K562 (cell line): ENCODE results near the gene OGFR. TPM values are rescaled to one million over a fixed set of nuclear protein-coding genes. Genes with fewer than 3 reads are reported as not detected.

Source experiments
- ATAC-seq: fragments of 200-7000 bp; cut with Tn5 transposase; 3 replicates; pipeline ENCODE4 v1.9.1; 2020; ENCODE audit warnings: moderate library complexity
- BruUV-seq: library from RNA; stranded (reverse); fragments of 400-500 nt; replicated peaks from 2 replicates; lab custom pipeline; 2021; lab: Mats Ljungman, UMichigan
- CTCF ChIA-PET: fragments of 300-600 bp; formaldehyde crosslinking; extraction: SDS; loops from one replicate; lab custom pipeline; 2021; ENCODE audit warnings: low intra/inter-chr PET ratio; lab: Yijun Ruan, JAX
- POLR2A ChIA-PET: fragments of 300-600, 350-650 bp; sonication (Branson Sonifier 250); formaldehyde crosslinking; extraction: SDS; loops from one replicate; lab custom pipeline; 2021; ENCODE audit warnings: antibody characterized with exemption, inconsistent platforms; lab: Yijun Ruan, JAX
- DNase-seq, 4 experiments: peaks; one replicate each; pipeline versions ENCODE4 v3.0.0 to v3.0.0-alpha.2; 2011 to 2018; ENCODE audit warnings: low spot score in 3 of 4, mixed read lengths in 3 of 4; ENCODE audit errors: extremely low read depth in 1 of 4
- FAIRE-seq: peaks from 2 replicates; lab custom pipeline; 2011; peaks lifted over from hg19 to GRCh38; lab: Jason Lieb, UNC
- H2AFZ ChIP-seq: 2 replicates; pipeline ENCODE4 v1.6.0; 2011; ENCODE audit warnings: low read depth, low read length, control low read depth, inconsistent platforms
- H3K27ac ChIP-seq: fragments of 200-600 bp; 3 replicates; pipeline ENCODE4 v1.8.0; 2011; ENCODE audit warnings: low read depth, mild to moderate bottlenecking, control low read depth, inconsistent platforms, low read length, moderate library complexity, mixed read lengths; ENCODE audit errors: extremely low read depth
- H3K27me3 ChIP-seq, 2 experiments: fragments of 300-600 bp in 1 of 2; 2 replicates in 1 of 2; 3 replicates in 1 of 2; pipeline versions ENCODE4 v1.6.0 to v1.8.0; 2011; ENCODE audit warnings: inconsistent platforms in 2 of 2, low read length in 2 of 2, mild to moderate bottlenecking in 1 of 2, mixed read lengths in 1 of 2, moderate library complexity in 1 of 2; ENCODE audit not compliant: control insufficient read depth in 2 of 2, insufficient read depth in 2 of 2
- H3K36me3 ChIP-seq: fragments of 300-600 bp; 3 replicates; pipeline ENCODE4 v1.8.0; 2011; ENCODE audit warnings: mild to moderate bottlenecking, low read length, inconsistent platforms; ENCODE audit not compliant: control insufficient read depth, insufficient read depth
- H3K4me1 ChIP-seq, 2 experiments: fragments of 200-600 bp in 1 of 2; replicated peaks in 1 of 2; 2 replicates in 1 of 2; 3 replicates in 1 of 2; pipeline versions ENCODE4 v1.5.1 to v1.8.0; 2011; ENCODE audit warnings: inconsistent platforms in 2 of 2, low read length in 2 of 2, mild to moderate bottlenecking in 1 of 2, mixed read lengths in 1 of 2, moderate library complexity in 1 of 2; ENCODE audit not compliant: control insufficient read depth in 2 of 2, insufficient read depth in 2 of 2
- H3K4me2 ChIP-seq: 2 replicates; pipeline ENCODE4 v1.6.1; 2011; ENCODE audit warnings: low read length, control low read depth, inconsistent platforms, mixed read lengths; ENCODE audit not compliant: insufficient read depth
- H3K4me3 ChIP-seq: fragments of 200-600 bp; sonication (generic), shearing (Covaris generic); 2 replicates; pipeline ENCODE4 v1.5.1; 2016; ENCODE audit warnings: control low read depth, inconsistent platforms
- H3K79me2 ChIP-seq: fragments of 200-600 bp; 3 replicates; pipeline ENCODE4 v1.8.0; 2011; ENCODE audit warnings: low read length, inconsistent platforms; ENCODE audit not compliant: control insufficient read depth, insufficient read depth
- H3K9ac ChIP-seq, 2 experiments: 2 replicates each; pipeline versions ENCODE4 v1.6.0 to v1.6.1; 2011; ENCODE audit warnings: low read depth in 2 of 2, low read length in 2 of 2, control low read depth in 1 of 2, inconsistent platforms in 1 of 2, mild to moderate bottlenecking in 1 of 2, mixed read lengths in 1 of 2; ENCODE audit not compliant: insufficient read depth in 1 of 2
- H3K9me1 ChIP-seq: one replicate; pipeline ENCODE4 v1.6.0; 2011; ENCODE audit warnings: inconsistent platforms, mild to moderate bottlenecking, low read length, moderate library complexity; ENCODE audit not compliant: control insufficient read depth, insufficient read depth
- H3K9me3 ChIP-seq: replicated peaks from 2 replicates; pipeline ENCODE4 v1.5.1; 2011; ENCODE audit warnings: low read depth, low read length, inconsistent platforms; ENCODE audit not compliant: control insufficient read depth, insufficient read depth
- H4K20me1 ChIP-seq: replicated peaks from 2 replicates; pipeline ENCODE4 v1.6.1; 2011; ENCODE audit warnings: low read length, inconsistent platforms, mixed read lengths; ENCODE audit not compliant: control insufficient read depth, insufficient read depth
- E2F8 ChIP-seq: fragments of 450-650 bp; IDR thresholded peaks from 2 replicates; pipeline ENCODE4 v1.7.1; 2018; ENCODE audit warnings: mild to moderate bottlenecking, low read depth; ENCODE audit not compliant: partially characterized antibody
- HIVEP1 ChIP-seq: fragments of 250-450 bp; sonication (Bioruptor Pico); IDR thresholded peaks from 2 replicates; pipeline ENCODE4 v1.4.0; 2020; ENCODE audit warnings: mild to moderate bottlenecking
- HNRNPL ChIP-seq: fragments of 200-400 bp; formaldehyde crosslinking; IDR thresholded peaks from 2 replicates; pipeline ENCODE4 v1.6.1; 2017; ENCODE audit warnings: low read depth, mild to moderate bottlenecking, low read length
- ID3 ChIP-seq, 2 experiments: fragments of 250-450 bp in 1 of 2; fragments of 450-650 bp in 1 of 2; sonication (Bioruptor Pico) in 1 of 2; IDR thresholded peaks; 2 replicates each; pipeline versions ENCODE4 v1.6.1 to v1.8.0; 2016 to 2021; ENCODE audit warnings: mild to moderate bottlenecking in 2 of 2, moderate library complexity in 2 of 2, missing compliant biosample characterization in 1 of 2, missing genetic modification characterization in 1 of 2
- JUND ChIP-seq, 2 experiments: IDR thresholded peaks; 2 replicates in 1 of 2; 3 replicates in 1 of 2; pipeline ENCODE4 v1.6.1; 2011; ENCODE audit warnings: borderline replicate concordance in 2 of 2, low read depth in 2 of 2, low read length in 2 of 2, improper control_type of control experiment in 1 of 2, missing biosample characterization in 1 of 2, missing genetic modification characterization in 1 of 2, missing genetic modification reagents in 1 of 2
- MYC ChIP-seq, 2 experiments: fragments of 250-450 bp in 1 of 2; sonication (Bioruptor Pico) in 1 of 2; IDR thresholded peaks; 2 replicates each; pipeline versions ENCODE4 v1.5.1 to v1.6.1; 2012 to 2021; ENCODE audit warnings: low read depth in 2 of 2, borderline replicate concordance in 1 of 2, improper control_type of control experiment in 1 of 2, low read length in 1 of 2, mild to moderate bottlenecking in 1 of 2, moderate library complexity in 1 of 2
- PHTF2 ChIP-seq: fragments of 250-450 bp; sonication (Bioruptor Pico); IDR thresholded peaks from 2 replicates; pipeline ENCODE4 v1.5.0; 2021; ENCODE audit warnings: mild to moderate bottlenecking
- TOE1 ChIP-seq, 2 experiments: fragments of 450-650 bp in 1 of 2; sonication (generic) in 1 of 2; formaldehyde crosslinking in 1 of 2; IDR thresholded peaks; 2 replicates each; pipeline versions ENCODE4 v1.7.1 to v1.8.0; 2016 to 2022; ENCODE audit warnings: borderline replicate concordance in 2 of 2, mild to moderate bottlenecking in 2 of 2, antibody characterized with exemption in 1 of 2, inconsistent platforms in 1 of 2, low read depth in 1 of 2, missing genetic modification reagents in 1 of 2, moderate library complexity in 1 of 2
- ZBTB26 ChIP-seq: fragments of 450-650 bp; formaldehyde crosslinking; IDR thresholded peaks from 2 replicates; pipeline ENCODE4 v1.4.0; 2022; ENCODE audit warnings: missing genetic modification characterization
- ZNF143 ChIP-seq: sonication (generic); formaldehyde crosslinking; IDR thresholded peaks from 2 replicates; pipeline ENCODE4 v1.9.0; 2022; ENCODE audit warnings: mild to moderate bottlenecking, missing genetic modification reagents
- ZNF232 ChIP-seq: sonication (generic); formaldehyde crosslinking; IDR thresholded peaks from 2 replicates; pipeline ENCODE4 v1.8.0; 2022; ENCODE audit warnings: mild to moderate bottlenecking, missing genetic modification reagents
- ZNF274 ChIP-seq: IDR thresholded peaks from 2 replicates; pipeline ENCODE4 v1.6.1; 2011; ENCODE audit warnings: low read depth, mild to moderate bottlenecking, low read length, moderate library complexity, borderline replicate concordance
- WGBS: fragments of 100-300 bp; shearing (Covaris generic); methylation state at CpG from one replicate; pipeline ENCODE4 v1.1.6; 2016; ENCODE audit warnings: low coverage, mixed read lengths; ENCODE audit not compliant: insufficient coverage; ENCODE audit errors: missing lambda C conversion rate; 5-methylcytosine and 5-hydroxymethylcytosine counted together
- in situ Hi-C: fragments of 300-500 bp; cut with MboI; formaldehyde crosslinking; loops from 4 replicates; pipeline ENCODE4 v1.15.0; 2018; ENCODE audit warnings: inconsistent platforms, mixed read lengths
- intact Hi-C: fragments of 100-400 bp; cut with micrococcal nuclease; formaldehyde crosslinking; loops from 2 replicates; pipeline ENCODE4 v1.14.2; 2022
- polyA plus RNA-seq, 8 experiments: library from polyadenylated mRNA; depleted of rRNA in 4 of 8; stranded (reverse) in 5 of 8; unstranded in 3 of 8; fragments of >200 nt; fragmentation: Nextera tagmentation in 2 of 8; fragmentation: Illumina TruSeq in 1 of 8; extraction: Ambion mirVana in 2 of 8; extraction: Trizol in 1 of 8; gene quantifications; 2 replicates each; pipeline versions ENCODE4 v1.2.1 to v1.2.3, GENCODE V29; 2011 to 2014; ENCODE audit warnings: inconsistent platforms in 1 of 8, missing spikeins in 1 of 8
- total RNA-seq, 7 experiments: library from RNA; depleted of rRNA in 6 of 7; stranded (reverse); fragments of >200 nt in 6 of 7; fragmentation: Illumina TruSeq in 2 of 7; extraction: Trizol in 2 of 7; gene quantifications; 2 replicates each; pipeline versions ENCODE4 v1.2.1 to v1.2.3, GENCODE V29; 2011 to 2021; ENCODE audit warnings: low replicate concordance in 1 of 7

Gene OGFR
- total and polyA plus RNA-seq, 9 of the 15 experiments (the other 6 are each of a cell fraction or from before 2014, with no cell fraction given), result 0.39 to 56.3 (median 17.5) TPM

- BruUV-seq, result no TSS peak
- DNase-seq (no peak), FAIRE-seq (no peak), ATAC-seq (no peak)
- Histone ChIP-seq H3K9me3 (no peaks in the 10 kb centered on the region), H3K27me3 (peaks cover 4 to 14% of the 10 kb centered on the region in 2 experiments; a peak in 3 of 5 replicates), H3K4me2 (no peak overlapping the region), H2AFZ (no peak overlapping the region), H3K9ac (0 out of 4 replicates have a peak overlapping the region, but pooled peaks of 1 of the 2 experiments have one; percentile 1), H4K20me1 (no peaks in the 10 kb centered on the region), H3K4me3 (no peak overlapping the region), H3K27ac (no peak overlapping the region), H3K36me3 (no peaks in the 10 kb centered on the region), H3K9me1 (no peaks in the 10 kb centered on the region), H3K79me2 (no peaks in the 10 kb centered on the region), H3K4me1 (peaks cover 0 to 35% of the 10 kb centered on the region in 2 experiments; a peak in 3 of 5 replicates)
- ChIA-PET CTCF (no interaction called here), POLR2A (interaction anchor here (0.6 to 1.9 kb wide), 3 partner anchors 18 to 98 kb away, joined by 3 to 4 read pairs (median 3); no protein-coding TSS in a partner anchor)
- in situ Hi-C loops (no loop called here), intact Hi-C loops (no loop called here)
- 25% methylated on average over 11 of the region's 13 CpGs for WGBS
- TF ChIP-seq E2F8, result no peak
- no peak for TF ChIP-seq ZNF274
- no peak for TF ChIP-seq TOE1 (IDR thresholded peaks at IDR 0.05; ENCODE audit: borderline replicate concordance)
- TF ChIP-seq TOE1 (CRISPR knock-in tag; IDR thresholded peaks at IDR 0.05; ENCODE audit: borderline replicate concordance, low read depth), result no peak
- TF ChIP-seq ZNF232 (CRISPR knock-in tag), result no peak
- no peak for TF ChIP-seq ID3 (CRISPR knock-in tag; IDR thresholded peaks at IDR 0.05)
- TF ChIP-seq ID3 (tag; IDR thresholded peaks at IDR 0.05), result no peak
- TF ChIP-seq ZNF143 (CRISPR knock-in tag), result no peak
- no peak for TF ChIP-seq JUND (IDR thresholded peaks at IDR 0.05; ENCODE audit: borderline replicate concordance, low read depth, low read length)
- no peak for TF ChIP-seq JUND (tag; IDR thresholded peaks at IDR 0.05; ENCODE audit: borderline replicate concordance, low read depth, low read length)
- TF ChIP-seq HNRNPL, result no peak
- no peak for TF ChIP-seq MYC (IDR thresholded peaks at IDR 0.05; ENCODE audit: low read depth, low read length)
- TF ChIP-seq MYC (CRISPR knock-in tag; IDR thresholded peaks at IDR 0.05; ENCODE audit: borderline replicate concordance, low read depth), result no peak
- TF ChIP-seq HIVEP1 (CRISPR knock-in tag), result no peak
- TF ChIP-seq PHTF2 (CRISPR knock-in tag), result no peak
- no peak for TF ChIP-seq ZBTB26 (CRISPR knock-in tag)
These were observed 18.5 kb upstream of the OGFR start for GRCh38 chr20:62786157-62786556.
